ENCODE data around the gene C12orf56. TPM values are rescaled to one million over a fixed set of nuclear protein-coding genes. Genes with fewer than 3 reads are reported as not detected.
"Not testable (repeated sequence)": the region's sequence is repeated elsewhere in the genome, so short reads cannot be mapped to it uniquely, and the experiment has no call there.

The C12orf56 gene
- total RNA-seq, 1 donor from 2014 or later, result 0.10 TPM

- H3K9me3 Mint-ChIP-seq (ENCODE audit: low read depth), result no peaks in the 10 kb centered on the region
- no peak for DNase-seq (ENCODE audit: low spot score)
- no peaks in the 10 kb centered on the region for H3K36me3 Mint-ChIP-seq (ENCODE audit: low read depth)
- no peak overlapping the region for H3K4me3 Mint-ChIP-seq (ENCODE audit: unreplicated experiment)
- no peaks in the 10 kb centered on the region for H3K27me3 Mint-ChIP-seq (ENCODE audit: low read depth)
- no peaks in the 10 kb centered on the region for H3K4me1 Mint-ChIP-seq (ENCODE audit: low read depth)
- no peak for TF ChIP-seq CTCF (IDR thresholded peaks at IDR 0.05)
- H3K27ac Mint-ChIP-seq (ENCODE audit: unreplicated experiment), result no peak overlapping the region
These were observed 78.7 kb downstream of the C12orf56 start for GRCh38 chr12:64311877-64312276.

GRCh38 chr12:64304571-64304970 lies 86.0 kb downstream of the C12orf56 start:
- no peaks in the 10 kb centered on the region for H3K36me3 Mint-ChIP-seq (ENCODE audit: low read depth)
- no peaks in the 10 kb centered on the region for H3K27me3 Mint-ChIP-seq (ENCODE audit: low read depth)
- TF ChIP-seq CTCF (IDR thresholded peaks at IDR 0.05), result no peak
- no peaks in the 10 kb centered on the region for H3K9me3 Mint-ChIP-seq (ENCODE audit: low read depth)
- no peak overlapping the region for H3K27ac Mint-ChIP-seq (ENCODE audit: unreplicated experiment)
- no peak for DNase-seq (ENCODE audit: low spot score)
- no peaks in the 10 kb centered on the region for H3K4me1 Mint-ChIP-seq (ENCODE audit: low read depth)
- H3K4me3 Mint-ChIP-seq (ENCODE audit: unreplicated experiment), result no peak overlapping the region

- DNase-seq (ENCODE audit: low spot score), result no peak
- no peak overlapping the region for H3K27ac Mint-ChIP-seq (ENCODE audit: unreplicated experiment)
- H3K27me3 Mint-ChIP-seq (ENCODE audit: low read depth), result peaks cover 3% of the 10 kb centered on the region
- no peaks in the 10 kb centered on the region for H3K36me3 Mint-ChIP-seq (ENCODE audit: low read depth)
- TF ChIP-seq CTCF (IDR thresholded peaks at IDR 0.05), result no peak
- no peaks in the 10 kb centered on the region for H3K4me1 Mint-ChIP-seq (ENCODE audit: low read depth)
- H3K9me3 Mint-ChIP-seq (ENCODE audit: low read depth), result peaks cover 2% of the 10 kb centered on the region
- no peak overlapping the region for H3K4me3 Mint-ChIP-seq (ENCODE audit: unreplicated experiment)
These were observed 90.9 kb downstream of the C12orf56 start for GRCh38 chr12:64299628-64300027.

- Mint-ChIP-seq H3K4me1 (ENCODE audit: low read depth) (no peaks in the 10 kb centered on the region), H3K27me3 (ENCODE audit: low read depth) (peaks cover 3% of the 10 kb centered on the region), H3K27ac (ENCODE audit: unreplicated experiment) (no peak overlapping the region), H3K4me3 (ENCODE audit: unreplicated experiment) (no peak overlapping the region), H3K36me3 (ENCODE audit: low read depth) (no peaks in the 10 kb centered on the region), H3K9me3 (ENCODE audit: low read depth) (peaks cover 2% of the 10 kb centered on the region)
- DNase-seq (ENCODE audit: low spot score), result no peak
- TF ChIP-seq CTCF (IDR thresholded peaks at IDR 0.05), result no peak
These were observed 94.3 kb downstream of the C12orf56 start for GRCh38 chr12:64296301-64296700.

GRCh38 chr12:64293654-64294364 lies 96.7 kb downstream of the C12orf56 start:
- H3K36me3 Mint-ChIP-seq (ENCODE audit: low read depth), result no peaks in the 10 kb centered on the region
- H3K27me3 Mint-ChIP-seq (ENCODE audit: low read depth), result peaks cover 3% of the 10 kb centered on the region
- DNase-seq (ENCODE audit: low spot score), result no peak
- H3K27ac Mint-ChIP-seq (ENCODE audit: unreplicated experiment), result no peak overlapping the region
- no peak for TF ChIP-seq CTCF (IDR thresholded peaks at IDR 0.05)
- H3K9me3 Mint-ChIP-seq (ENCODE audit: low read depth), result peaks cover 2% of the 10 kb centered on the region
- no peak overlapping the region for H3K4me3 Mint-ChIP-seq (ENCODE audit: unreplicated experiment)
- no peaks in the 10 kb centered on the region for H3K4me1 Mint-ChIP-seq (ENCODE audit: low read depth)

- DNase-seq (ENCODE audit: low spot score); H3K4me3 Mint-ChIP-seq (ENCODE audit: unreplicated experiment); H3K9me3 Mint-ChIP-seq (ENCODE audit: low read depth); H3K27ac Mint-ChIP-seq (ENCODE audit: unreplicated experiment); H3K4me1 Mint-ChIP-seq (ENCODE audit: low read depth); H3K27me3 Mint-ChIP-seq (ENCODE audit: low read depth); H3K36me3 Mint-ChIP-seq (ENCODE audit: low read depth): not testable (repeated sequence)
These were observed 97.4 kb downstream of the C12orf56 start for GRCh38 chr12:64293174-64293573.

Data from chondrocyte (in vitro differentiated cells).